PC-3 (cell line): Measurements from ENCODE around the gene DNAJA3. TPM values are rescaled to one million over a fixed set of nuclear protein-coding genes. Genes with fewer than 3 reads are reported as not detected.

ENCODE experiments used
- ATAC-seq: fragments of 200-7000 bp; cut with Tn5 transposase; 2 replicates; pipeline ENCODE4 v1.9.1; 2020; ENCODE audit warnings: mild to moderate bottlenecking, moderate library complexity
- BruUV-seq: library from RNA; stranded (reverse); fragments of 400-500 nt; replicated peaks from 2 replicates; lab custom pipeline; 2021; lab: Mats Ljungman, UMichigan
- CTCF ChIA-PET: fragments of 300-600 bp; sonication (Branson Sonifier 250); formaldehyde crosslinking; loops from one replicate; lab custom pipeline; 2022; ENCODE audit warnings: antibody characterized with exemption; lab: Charles Lee
- POLR2A ChIA-PET: fragments of 300-600 bp; sonication (Branson Sonifier 250); formaldehyde crosslinking; loops from one replicate; lab custom pipeline; 2022; ENCODE audit warnings: antibody characterized with exemption; ENCODE audit not compliant: unreplicated experiment; lab: Charles Lee
- DNase-seq: peaks from one replicate; pipeline ENCODE4 v3.0.0-alpha.2; 2015
- H2AFZ ChIP-seq: fragments of 300-600 bp; sonication (generic); 2 replicates; pipeline ENCODE4 v1.6.0; 2016; ENCODE audit warnings: antibody characterized with exemption, low read length
- H3F3A ChIP-seq: fragments of 300-600 bp; sonication (generic); one replicate; pipeline ENCODE4 v1.6.0; 2017; ENCODE audit warnings: antibody characterized with exemption, low read length, control low read depth, mild to moderate bottlenecking; ENCODE audit not compliant: unreplicated experiment
- H3K27ac ChIP-seq: fragments of 300-600 bp; sonication (generic); 2 replicates; pipeline ENCODE4 v1.5.1; 2016; ENCODE audit warnings: mild to moderate bottlenecking, low read length
- H3K27me3 ChIP-seq: fragments of 300-600 bp; sonication (generic); 2 replicates; pipeline ENCODE4 v1.6.1; 2016; ENCODE audit warnings: low read length, mixed read lengths
- H3K36me3 ChIP-seq: fragments of 300-600 bp; sonication (generic); 2 replicates; pipeline ENCODE4 v1.6.1; 2016; ENCODE audit warnings: low read depth, mixed run types, low read length, mixed read lengths
- H3K4me1 ChIP-seq: fragments of 300-600 bp; sonication (generic); 2 replicates; pipeline ENCODE4 v1.5.1; 2016; ENCODE audit warnings: low read length; ENCODE audit not compliant: insufficient read depth
- H3K4me2 ChIP-seq: fragments of 300-600 bp; sonication (generic); 2 replicates; pipeline ENCODE4 v1.6.0; 2016; ENCODE audit warnings: low read length
- H3K4me3 ChIP-seq: fragments of 300-600 bp; sonication (generic); 2 replicates; pipeline ENCODE4 v1.5.1; 2016; ENCODE audit warnings: mild to moderate bottlenecking, low read length, mixed read lengths
- H3K79me2 ChIP-seq: fragments of 300-600 bp; sonication (generic); 2 replicates; pipeline ENCODE4 v1.6.1; 2017; ENCODE audit warnings: low read length, mixed read lengths
- H3K9ac ChIP-seq: fragments of 300-600 bp; sonication (generic); 2 replicates; pipeline ENCODE4 v1.6.0; 2016; ENCODE audit warnings: mild to moderate bottlenecking, low read length
- H3K9me2 ChIP-seq: fragments of 300-600 bp; sonication (generic); replicated peaks from 2 replicates; pipeline ENCODE4 v1.6.1; 2016; ENCODE audit warnings: mixed run types, low read length, mixed read lengths
- H3K9me3 ChIP-seq: fragments of 300-600 bp; sonication (generic); 2 replicates; pipeline ENCODE4 v1.6.1; 2016; ENCODE audit warnings: low read length, mixed read lengths
- H4K20me1 ChIP-seq: fragments of 300-600 bp; sonication (generic); 2 replicates; pipeline ENCODE4 v1.6.1; 2016; ENCODE audit warnings: low read length, mixed read lengths
- CTCF ChIP-seq: fragments of 300-600 bp; sonication (generic); conservative IDR thresholded peaks from 2 replicates; pipeline ENCODE4 v1.5.1; 2017; ENCODE audit warnings: antibody characterized with exemption, low read depth, mild to moderate bottlenecking, low read length
- EZH2 ChIP-seq: fragments of 300-600 bp; sonication (generic); IDR thresholded peaks from one replicate; pipeline ENCODE4 v1.6.1; 2017; ENCODE audit warnings: antibody characterized with exemption, mild to moderate bottlenecking, low read length; ENCODE audit not compliant: unreplicated experiment
- EZH2phosphoT487 ChIP-seq: fragments of 300-600 bp; sonication (generic); IDR thresholded peaks from 2 replicates; pipeline ENCODE4 v1.6.1; 2018; ENCODE audit warnings: mild to moderate bottlenecking, antibody characterized with exemption, low read length, borderline replicate concordance
- intact Hi-C: fragments of 100-400 bp; cut with micrococcal nuclease; formaldehyde crosslinking; loops from 2 replicates; pipeline ENCODE4 v1.9.0; 2023
- total RNA-seq: library from RNA; depleted of rRNA; stranded (reverse); fragments of >200 nt; gene quantifications from 2 replicates; pipeline ENCODE4 v1.2.3, GENCODE V29; 2014

Gene DNAJA3
- total RNA-seq, 1 experiment from 2014 or later: 123 TPM

GRCh38 chr16:4376893-4377572 is 48.6 kb upstream of the DNAJA3 start:
- Histone ChIP-seq H3K79me2 (peaks cover 19% of the 10 kb centered on the region), H2AFZ (no peak overlapping the region), H3K9me2 (no peaks in the 10 kb centered on the region), H3K27me3 (no peaks in the 10 kb centered on the region), H3K4me1 (peaks cover 47% of the 10 kb centered on the region), H3K9me3 (no peaks in the 10 kb centered on the region), H3K27ac (no peak overlapping the region), H3F3A (no peaks in the 10 kb centered on the region), H3K36me3 (no peaks in the 10 kb centered on the region), H3K4me2 (0 out of 2 replicates have a peak overlapping the region, but pooled peaks have one; percentile 64), H3K4me3 (no peak overlapping the region), H3K9ac (no peak overlapping the region), H4K20me1 (peaks cover 9% of the 10 kb centered on the region; the same call in 1 of the 2 replicates)
- ChIA-PET POLR2A (no interaction called here), CTCF (interaction anchor here (1.0 kb wide), 1 partner anchor 26 kb away, joined by 3 read pairs; no protein-coding TSS in a partner anchor)
- intact Hi-C loops: no loop called here
- no peak for ATAC-seq
- no TSS peak for BruUV-seq
- TF ChIP-seq EZH2: no peak
- no peak for TF ChIP-seq CTCF
- no peak for TF ChIP-seq EZH2phosphoT487
- no peak for DNase-seq

- DNase-seq (no peak), ATAC-seq (no peak)
- no peaks in the 10 kb centered on the region for H3K36me3 ChIP-seq
- BruUV-seq: no TSS peak
- H3K9me2 ChIP-seq: no peaks in the 10 kb centered on the region
- no peaks in the 10 kb centered on the region for H3K27me3 ChIP-seq
- no peak overlapping the region for H2AFZ ChIP-seq
- ChIA-PET CTCF (interaction anchor here (1.0 kb wide), 1 partner anchor 25 kb away, joined by 3 read pairs; no protein-coding TSS in a partner anchor), POLR2A (interaction anchor here (0.6 kb wide), 1 partner anchor 9 kb away, joined by 4 read pairs; no protein-coding TSS in a partner anchor)
- H3K27ac ChIP-seq: no peak overlapping the region
- H3K79me2 ChIP-seq: peaks cover 13% of the 10 kb centered on the region
- peaks cover 7% of the 10 kb centered on the region; the same call in 1 of the 2 replicates for H4K20me1 ChIP-seq
- H3F3A ChIP-seq: no peaks in the 10 kb centered on the region
- intact Hi-C loops: no loop called here
- no peak for TF ChIP-seq EZH2phosphoT487
- TF ChIP-seq EZH2: no peak
- TF ChIP-seq CTCF: no peak
- H3K4me3 ChIP-seq: no peak overlapping the region
- H3K4me1 ChIP-seq: peaks cover 42% of the 10 kb centered on the region
- no peak overlapping the region for H3K4me2 ChIP-seq
- no peaks in the 10 kb centered on the region for H3K9me3 ChIP-seq
- H3K9ac ChIP-seq: no peak overlapping the region
Measured at GRCh38 chr16:4377573-4378154, 48.0 kb upstream of the DNAJA3 start.
